ENCODE measurements around the gene MAGI1. TPM values are rescaled to one million over a fixed set of nuclear protein-coding genes. Genes with fewer than 3 reads are reported as not detected.
A peak's percentile ranks its signal among the peaks of the same experiment; 100 is the strongest.

The MAGI1 gene
- total and polyA plus RNA-seq, 4 donors, result 9.9 to 88.1 (median 24.6) TPM

DNA sequence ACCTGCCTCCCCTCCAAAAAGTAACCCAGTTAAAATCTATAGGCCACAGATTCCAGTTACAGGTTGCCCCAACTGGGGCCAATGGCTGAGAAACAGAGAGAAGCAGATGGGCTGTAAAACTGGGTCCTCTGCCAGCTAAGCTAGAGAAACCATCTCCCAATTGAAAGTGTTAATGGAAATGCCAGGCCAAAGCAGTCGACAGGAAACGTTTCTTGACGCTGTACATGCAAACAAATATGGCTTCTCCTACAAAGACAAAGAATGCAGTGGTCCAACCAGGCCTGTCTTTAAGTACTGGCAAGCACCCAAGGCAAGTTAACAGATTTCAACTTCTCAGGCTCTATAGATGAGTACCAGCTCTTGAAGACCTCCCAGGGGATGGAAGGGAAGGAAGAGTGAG is 71.3 kb downstream of the MAGI1 start:
- Histone ChIP-seq H3K4me3 (no peak overlapping the region), H3K9me3 (ENCODE audit: control insufficient read depth in 4 of 4, insufficient read depth in 3 of 4, low read length in 3 of 4) (no peaks in the 10 kb centered on the region), H3K27ac (ENCODE audit: low read depth in 1 of 2, low read length in 1 of 2) (peak overlapping the region in 1 of 2 donors; percentile 30), H3K36me3 (ENCODE audit: control insufficient read depth in 4 of 4, insufficient read depth in 4 of 4, low read length in 4 of 4) (no peaks in the 10 kb centered on the region), H3K27me3 (ENCODE audit: control insufficient read depth in 3 of 3, insufficient read depth in 3 of 3, low read length in 2 of 3) (no peaks in the 10 kb centered on the region), H3K9ac (ENCODE audit: insufficient read depth in 1 of 2, low read length in 2 of 2) (no peak overlapping the region), H3K4me1 (ENCODE audit: control insufficient read depth in 5 of 5, insufficient read depth in 5 of 5, low read length in 5 of 5) (peaks cover 0 to 35% (median 3%) of the 10 kb centered on the region in 5 donors)
- ATAC-seq (ENCODE audit: insufficient read depth, low FRiP score) (no peak), DNase-seq (no peak)
- WGBS, 2 donors, result 80 to 83% methylated on average over 3 of the region's 3 CpGs
- TF ChIP-seq, protein P1, sequence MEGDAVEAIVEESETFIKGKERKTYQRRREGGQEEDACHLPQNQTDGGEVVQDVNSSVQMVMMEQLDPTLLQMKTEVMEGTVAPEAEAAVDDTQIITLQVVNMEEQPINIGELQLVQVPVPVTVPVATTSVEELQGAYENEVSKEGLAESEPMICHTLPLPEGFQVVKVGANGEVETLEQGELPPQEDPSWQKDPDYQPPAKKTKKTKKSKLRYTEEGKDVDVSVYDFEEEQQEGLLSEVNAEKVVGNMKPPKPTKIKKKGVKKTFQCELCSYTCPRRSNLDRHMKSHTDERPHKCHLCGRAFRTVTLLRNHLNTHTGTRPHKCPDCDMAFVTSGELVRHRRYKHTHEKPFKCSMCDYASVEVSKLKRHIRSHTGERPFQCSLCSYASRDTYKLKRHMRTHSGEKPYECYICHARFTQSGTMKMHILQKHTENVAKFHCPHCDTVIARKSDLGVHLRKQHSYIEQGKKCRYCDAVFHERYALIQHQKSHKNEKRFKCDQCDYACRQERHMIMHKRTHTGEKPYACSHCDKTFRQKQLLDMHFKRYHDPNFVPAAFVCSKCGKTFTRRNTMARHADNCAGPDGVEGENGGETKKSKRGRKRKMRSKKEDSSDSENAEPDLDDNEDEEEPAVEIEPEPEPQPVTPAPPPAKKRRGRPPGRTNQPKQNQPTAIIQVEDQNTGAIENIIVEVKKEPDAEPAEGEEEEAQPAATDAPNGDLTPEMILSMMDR (IDR thresholded peaks at IDR 0.05; ENCODE audit: control extremely low read depth, extremely low read depth), result no peak

DNA sequence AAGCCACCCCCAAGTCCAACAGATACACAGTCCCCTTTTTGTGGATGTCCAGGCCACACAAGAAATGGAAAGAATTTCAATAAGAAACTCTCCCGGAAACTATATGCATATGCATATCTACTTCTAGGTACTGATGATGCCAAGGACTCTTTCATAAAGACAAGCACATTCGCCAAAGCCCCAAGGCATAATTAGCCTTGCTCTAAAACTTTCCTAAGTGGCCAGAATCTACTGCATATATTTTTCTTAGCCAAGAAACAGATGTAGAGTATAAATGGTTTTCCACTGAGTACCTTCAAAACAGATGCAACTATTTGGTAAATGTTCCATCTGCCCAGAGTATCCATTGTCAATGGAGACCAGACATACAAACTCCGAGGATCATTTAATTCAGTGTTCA is 73.9 kb downstream of the MAGI1 start:
- ATAC-seq (ENCODE audit: insufficient read depth, low FRiP score) (no peak), DNase-seq (no peak)
- WGBS, 2 donors, result 90 to 95% methylated on average over 3 of the region's 3 CpGs
- Histone ChIP-seq H3K4me1 (ENCODE audit: control insufficient read depth in 5 of 5, insufficient read depth in 5 of 5, low read length in 5 of 5) (peaks cover 0 to 40% (median 3%) of the 10 kb centered on the region in 5 donors), H3K27ac (ENCODE audit: low read depth in 1 of 2, low read length in 1 of 2) (peak overlapping the region in 1 of 2 donors; percentile 93), H3K4me3 (no peak overlapping the region), H3K9me3 (ENCODE audit: control insufficient read depth in 4 of 4, insufficient read depth in 3 of 4, low read length in 3 of 4) (no peaks in the 10 kb centered on the region), H3K27me3 (ENCODE audit: control insufficient read depth in 3 of 3, insufficient read depth in 3 of 3, low read length in 2 of 3) (no peaks in the 10 kb centered on the region), H3K9ac (ENCODE audit: insufficient read depth in 1 of 2, low read length in 2 of 2) (no peak overlapping the region), H3K36me3 (ENCODE audit: control insufficient read depth in 4 of 4, insufficient read depth in 4 of 4, low read length in 4 of 4) (no peaks in the 10 kb centered on the region)
- TF ChIP-seq, protein P1 (IDR thresholded peaks at IDR 0.05; ENCODE audit: control extremely low read depth, extremely low read depth), result no peak

DNA sequence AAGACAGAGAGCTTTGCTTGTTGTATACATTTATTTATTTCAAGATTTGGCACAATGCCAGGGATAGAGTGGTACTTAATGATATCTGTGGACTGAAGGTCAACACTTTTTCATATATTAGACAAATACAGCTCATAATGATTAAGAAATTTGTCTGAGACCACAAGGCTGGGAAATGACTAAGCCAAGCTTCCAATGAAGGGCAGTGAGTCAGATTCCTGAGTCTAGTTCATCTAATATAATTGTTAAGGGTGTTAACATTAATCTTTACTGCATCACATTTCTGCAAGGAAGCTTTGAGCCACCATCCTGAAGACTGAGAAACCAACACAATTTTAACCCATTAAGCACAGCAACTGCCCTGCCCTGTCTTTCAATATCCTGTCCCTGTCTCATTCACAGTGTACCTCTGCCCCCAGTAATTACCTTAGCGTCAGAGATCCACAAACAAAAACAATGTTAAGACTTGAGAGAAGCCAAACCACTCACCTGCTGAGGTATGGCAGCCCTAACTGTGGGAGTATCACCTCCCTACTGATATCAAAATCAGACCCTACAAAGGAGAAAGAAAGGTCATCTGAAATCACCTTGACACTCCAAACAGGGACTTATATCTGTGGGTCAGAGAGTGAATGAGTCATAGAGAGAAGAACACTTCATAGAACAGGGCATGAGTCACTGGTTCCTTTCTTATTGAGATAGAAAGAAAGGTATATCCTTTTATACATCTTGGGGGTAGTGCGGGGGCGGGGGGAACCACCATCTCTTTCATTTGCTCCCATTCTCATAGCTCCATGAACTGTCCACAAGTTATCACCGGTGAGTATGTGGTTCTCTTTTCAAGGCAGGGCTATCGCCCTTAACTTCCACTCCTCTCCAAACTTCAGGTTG is 74.7 kb downstream of the MAGI1 start:
- DNase-seq, result peak in 1 of 3 donors; percentile 33
- Histone ChIP-seq H3K27me3 (ENCODE audit: control insufficient read depth in 3 of 3, insufficient read depth in 3 of 3, low read length in 2 of 3) (no peaks in the 10 kb centered on the region), H3K9me3 (ENCODE audit: control insufficient read depth in 4 of 4, insufficient read depth in 3 of 4, low read length in 3 of 4) (no peaks in the 10 kb centered on the region), H3K4me1 (ENCODE audit: control insufficient read depth in 5 of 5, insufficient read depth in 5 of 5, low read length in 5 of 5) (peaks cover 0 to 41% (median 3%) of the 10 kb centered on the region in 5 donors), H3K36me3 (ENCODE audit: control insufficient read depth in 4 of 4, insufficient read depth in 4 of 4, low read length in 4 of 4) (no peaks in the 10 kb centered on the region), H3K4me3 (no peak overlapping the region), H3K27ac (ENCODE audit: low read depth in 1 of 2, low read length in 1 of 2) (peak overlapping the region; percentile 69 to 93), H3K9ac (ENCODE audit: insufficient read depth in 1 of 2, low read length in 2 of 2) (no peak overlapping the region)
- peak; percentile 76 for ATAC-seq (ENCODE audit: insufficient read depth, low FRiP score)
- 85 to 86% methylated on average over 5 of the region's 5 CpGs for WGBS, 2 donors
- TF ChIP-seq, protein P1 (IDR thresholded peaks at IDR 0.05; ENCODE audit: control extremely low read depth, extremely low read depth), result no peak

Measured in lung (tissue), 12 donors.